Endothelial cell of umbilical vein (primary cell): ENCODE data around the gene NELL2. TPM values are rescaled to one million over a fixed set of nuclear protein-coding genes. Genes with fewer than 3 reads are reported as not detected.

Experiments used
- BruUV-seq: library from RNA; stranded (reverse); fragments of 400-500 nt; replicated peaks from 2 replicates; lab custom pipeline; 2021; lab: Mats Ljungman, UMichigan
- CTCF ChIA-PET: fragments of 300-600, 350-600 bp; sonication (Branson Sonifier 250); formaldehyde crosslinking; loops from one replicate; lab custom pipeline; 2021; ENCODE audit warnings: antibody characterized with exemption, inconsistent platforms; lab: Charles Lee
- POLR2A ChIA-PET: fragments of 300-600, 350-600 bp; sonication (Branson Sonifier 250); formaldehyde crosslinking; loops from one replicate; lab custom pipeline; 2021; ENCODE audit warnings: antibody characterized with exemption, inconsistent platforms; lab: Charles Lee
- DNase-seq: peaks from one replicate; pipeline ENCODE4 v3.0.0-alpha.2; 2011; ENCODE audit warnings: low read depth, low spot score
- FAIRE-seq: peaks from 2 replicates; lab custom pipeline; 2011; peaks lifted over from hg19 to GRCh38; lab: Jason Lieb, UNC
- H2AFZ ChIP-seq: 2 replicates; pipeline ENCODE4 v1.6.0; 2012; ENCODE audit warnings: low read depth, low read length, control low read depth, inconsistent platforms
- H3K27ac ChIP-seq: 2 replicates; pipeline ENCODE4 v1.5.1; 2011; ENCODE audit warnings: low read depth, mild to moderate bottlenecking, control low read depth, low read length, moderate library complexity; ENCODE audit not compliant: insufficient read depth
- H3K27me3 ChIP-seq, 2 experiments: 2 replicates each; pipeline versions ENCODE4 v1.6.0 to v1.6.1; 2011; ENCODE audit warnings: low read length in 2 of 2, mixed read lengths in 1 of 2; ENCODE audit not compliant: control insufficient read depth in 2 of 2, insufficient read depth in 2 of 2
- H3K36me3 ChIP-seq, 2 experiments: 2 replicates in 1 of 2; 3 replicates in 1 of 2; pipeline ENCODE4 v1.5.1; 2011; ENCODE audit warnings: low read length in 2 of 2, mild to moderate bottlenecking in 1 of 2, moderate library complexity in 1 of 2; ENCODE audit not compliant: control insufficient read depth in 2 of 2, insufficient read depth in 2 of 2; ENCODE audit errors: extremely low read depth in 1 of 2
- H3K4me1 ChIP-seq: 3 replicates; pipeline ENCODE4 v1.5.1; 2011; ENCODE audit warnings: mild to moderate bottlenecking, low read length; ENCODE audit not compliant: control insufficient read depth, insufficient read depth; ENCODE audit errors: extremely low read depth
- H3K4me2 ChIP-seq: 2 replicates; pipeline ENCODE4 v1.6.1; 2011; ENCODE audit warnings: low read length, control low read depth, mixed read lengths; ENCODE audit not compliant: insufficient read depth
- H3K4me3 ChIP-seq, 3 experiments: fragments of 200-600 bp in 1 of 3; sonication (generic), shearing (Covaris generic) in 1 of 3; replicated peaks in 1 of 3; 2 replicates each; pipeline ENCODE4 v1.5.1; 2011 to 2016; ENCODE audit warnings: control low read depth in 3 of 3, low read length in 3 of 3, mild to moderate bottlenecking in 2 of 3, inconsistent platforms in 1 of 3, low read depth in 1 of 3, moderate library complexity in 1 of 3; ENCODE audit not compliant: insufficient read depth in 1 of 3
- H3K79me2 ChIP-seq: 2 replicates; pipeline ENCODE4 v1.6.0; 2012; ENCODE audit warnings: low read length, inconsistent platforms; ENCODE audit not compliant: control insufficient read depth, insufficient read depth
- H3K9ac ChIP-seq: replicated peaks from 2 replicates; pipeline ENCODE3; 2011; ENCODE audit warnings: low read length, control low read depth; ENCODE audit not compliant: insufficient read depth; ENCODE audit errors: extremely low read depth
- H3K9me1 ChIP-seq: replicated peaks from 3 replicates; pipeline ENCODE4 v1.6.0; 2011; ENCODE audit warnings: mild to moderate bottlenecking, low read length; ENCODE audit not compliant: control insufficient read depth, insufficient read depth; ENCODE audit errors: extremely low read depth
- H3K9me3 ChIP-seq: replicated peaks from 2 replicates; pipeline ENCODE4 v1.5.1; 2012; ENCODE audit warnings: low read length, inconsistent platforms; ENCODE audit not compliant: control insufficient read depth, insufficient read depth
- H4K20me1 ChIP-seq: replicated peaks from 2 replicates; pipeline ENCODE3; 2011; ENCODE audit warnings: mild to moderate bottlenecking, low read length; ENCODE audit not compliant: control insufficient read depth, insufficient read depth; ENCODE audit errors: extremely low read depth
- CTCF ChIP-seq, 2 donors: IDR thresholded peaks; 1 replicate in 1 of 2; 2 replicates in 1 of 2; pipeline ENCODE4 v1.5.1; 2011; ENCODE audit warnings: low read length in 2 of 2, mild to moderate bottlenecking in 2 of 2, moderate library complexity in 2 of 2, control low read depth in 1 of 2, inconsistent platforms in 1 of 2, low read depth in 1 of 2; ENCODE audit not compliant: insufficient read depth in 1 of 2; ENCODE audit errors: extremely low read depth in 1 of 2
- EZH2 ChIP-seq: IDR thresholded peaks from 2 replicates; pipeline ENCODE4 v1.6.1; 2012; ENCODE audit warnings: borderline replicate concordance, low read depth, mild to moderate bottlenecking, moderate library complexity, low read length, inconsistent platforms; ENCODE audit not compliant: severe bottlenecking
- FOS ChIP-seq: IDR thresholded peaks from 2 replicates; pipeline ENCODE4 v1.6.1; 2011; ENCODE audit warnings: mild to moderate bottlenecking, low read length, moderate library complexity, borderline replicate concordance; ENCODE audit not compliant: insufficient read depth
- GATA2 ChIP-seq: IDR thresholded peaks from 2 replicates; pipeline ENCODE4 v1.7.0; 2011; ENCODE audit warnings: low read depth, mild to moderate bottlenecking, moderate library complexity, mixed read lengths, low read length; ENCODE audit not compliant: insufficient read length, insufficient read depth
- JUN ChIP-seq: IDR thresholded peaks from 2 replicates; pipeline ENCODE4 v1.6.1; 2011; ENCODE audit warnings: borderline replicate concordance, low read depth; ENCODE audit not compliant: insufficient read length, insufficient read depth
- MYC ChIP-seq: IDR thresholded peaks from one replicate; pipeline ENCODE4 v1.6.1; 2011; ENCODE audit warnings: mild to moderate bottlenecking, low read depth, low read length
- POLR2A ChIP-seq: IDR thresholded peaks from 2 replicates; pipeline ENCODE4 v1.6.1; 2012; ENCODE audit warnings: low read depth, mild to moderate bottlenecking, control low read depth, low read length
- POLR2AphosphoS5 ChIP-seq: IDR thresholded peaks from 2 replicates; pipeline ENCODE4 v1.6.1; 2012; ENCODE audit warnings: low read depth, mild to moderate bottlenecking, control low read depth, low read length, moderate library complexity; ENCODE audit not compliant: insufficient read depth
- dilution Hi-C: fragments of 300-500 bp; cut with MboI; formaldehyde crosslinking; loops from one replicate; pipeline ENCODE4 v1.15.0; 2019; ENCODE audit warnings: low sequenced_read_pairs; ENCODE audit not compliant: extremely low pct_ligation_motif_present
- intact Hi-C: fragments of 100-400 bp; cut with micrococcal nuclease; formaldehyde crosslinking; loops from one replicate; pipeline ENCODE4 v1.10.0; 2022
- polyA plus RNA-seq, 4 experiments: library from polyadenylated mRNA; depleted of rRNA in 3 of 4; stranded (reverse) in 3 of 4; unstranded in 1 of 4; fragments of >200 nt; gene quantifications; 2 replicates each; pipeline versions ENCODE4 v1.2.1 to v1.2.3, GENCODE V29; 2011 to 2012; ENCODE audit warnings: missing spikeins in 1 of 4
- total RNA-seq: library from RNA; stranded (reverse); gene quantifications from 2 replicates; pipeline ENCODE4 v1.2.3, GENCODE V29; 2021
- TF ChIP-seq, protein P1 (sequence below): IDR thresholded peaks from 2 replicates; pipeline ENCODE4 v1.6.1; 2011; ENCODE audit not compliant: insufficient read depth, insufficient read length

Gene NELL2
- total and polyA plus RNA-seq, 2 donors (not counting 3 experiments of a cell fraction or from before 2014, with no cell fraction given): 0.11 to 0.49 TPM

DNA sequence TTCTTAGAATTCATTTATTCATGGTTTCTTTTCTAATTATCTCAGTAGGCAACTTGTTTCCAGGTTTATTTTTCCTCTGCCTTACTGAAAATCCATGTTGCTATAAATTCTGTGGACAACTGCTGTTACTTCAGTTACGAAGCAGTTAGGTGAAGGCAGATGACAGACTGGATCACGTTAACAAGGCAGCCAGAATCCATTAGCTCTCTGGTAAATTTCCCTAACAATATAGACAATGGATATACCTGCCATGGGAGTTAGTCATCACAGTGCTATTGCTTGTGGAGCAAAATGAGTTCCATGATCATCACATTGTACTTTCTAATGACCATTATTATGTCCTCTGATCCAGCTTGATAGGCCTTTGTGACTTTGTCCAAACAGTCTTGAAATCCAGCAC, 291.5 kb downstream of the NELL2 start:
- dilution Hi-C loops: no loop called here
- no peak for FAIRE-seq

More for the DNA sequence above, 291.5 kb downstream of the NELL2 start:
- POLR2A ChIA-PET: no interaction called here
- no peak for DNase-seq
- H3K4me2 ChIP-seq: no peak overlapping the region
- no TSS peak for BruUV-seq
- TF ChIP-seq MYC (no peak), JUN (no peak), POLR2A (no peak), POLR2AphosphoS5 (no peak), FOS (no peak), EZH2 (no peak), GATA2 (no peak), CTCF (IDR thresholded peaks at IDR 0.05; ENCODE audit: extremely low read depth in 1 of 2, insufficient read depth in 1 of 2, low read depth in 1 of 2, low read length in 2 of 2) (no peak)
- TF ChIP-seq, protein P1, sequence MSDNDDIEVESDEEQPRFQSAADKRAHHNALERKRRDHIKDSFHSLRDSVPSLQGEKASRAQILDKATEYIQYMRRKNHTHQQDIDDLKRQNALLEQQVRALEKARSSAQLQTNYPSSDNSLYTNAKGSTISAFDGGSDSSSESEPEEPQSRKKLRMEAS: no peak
- no peaks in the 10 kb centered on the region for H3K27me3 ChIP-seq
- no peak overlapping the region for H3K9ac ChIP-seq
- no peak overlapping the region for H3K4me3 ChIP-seq
- H4K20me1 ChIP-seq: no peaks in the 10 kb centered on the region
- no peaks in the 10 kb centered on the region for H3K4me1 ChIP-seq
- CTCF ChIA-PET: no interaction called here
- intact Hi-C loops: no loop called here
- no peaks in the 10 kb centered on the region for H3K9me3 ChIP-seq
- H3K27ac ChIP-seq: no peak overlapping the region
- H3K9me1 ChIP-seq: no peaks in the 10 kb centered on the region
- no peaks in the 10 kb centered on the region for H3K79me2 ChIP-seq
- H2AFZ ChIP-seq: no peak overlapping the region
- H3K36me3 ChIP-seq: no peaks in the 10 kb centered on the region
